ENCODE measurements around the gene FOXL2.

The FOXL2 gene

DNA sequence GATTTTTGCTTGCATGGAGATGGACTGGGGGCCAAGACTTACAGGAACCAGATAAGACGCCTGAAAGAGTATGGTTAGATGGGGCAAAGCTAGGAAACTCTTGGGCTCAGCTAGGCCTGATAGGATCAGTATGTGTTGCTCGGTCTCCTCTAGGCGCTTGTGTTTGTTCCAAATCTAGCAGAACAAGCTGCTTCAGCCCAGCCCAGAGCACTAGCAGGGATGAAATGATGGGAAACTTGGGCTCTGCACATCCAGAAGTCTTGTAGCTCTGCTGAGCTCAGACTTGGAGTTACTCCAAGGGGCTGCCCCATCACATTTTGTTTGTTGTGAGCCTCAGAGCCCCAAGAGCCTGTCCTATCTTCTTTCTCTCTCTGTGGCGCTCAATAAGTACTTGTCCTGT lies 34.7 kb downstream of the FOXL2 start:
- Histone ChIP-seq H3K4me3 (ENCODE audit: low read depth in 1 of 2, low read length in 1 of 2) (no peak overlapping the region), H3K27ac (no peak overlapping the region), H3K9me3 (no peaks in the 10 kb centered on the region), H3K27me3 (no peaks in the 10 kb centered on the region), H3K4me1 (ENCODE audit: control insufficient read depth in 1 of 2, insufficient read depth in 1 of 2, low read depth in 1 of 2, low read length in 1 of 2) (peaks cover 49 to 51% of the 10 kb centered on the region in 2 experiments), H3K36me3 (no peaks in the 10 kb centered on the region)
- TF ChIP-seq, protein P1, sequence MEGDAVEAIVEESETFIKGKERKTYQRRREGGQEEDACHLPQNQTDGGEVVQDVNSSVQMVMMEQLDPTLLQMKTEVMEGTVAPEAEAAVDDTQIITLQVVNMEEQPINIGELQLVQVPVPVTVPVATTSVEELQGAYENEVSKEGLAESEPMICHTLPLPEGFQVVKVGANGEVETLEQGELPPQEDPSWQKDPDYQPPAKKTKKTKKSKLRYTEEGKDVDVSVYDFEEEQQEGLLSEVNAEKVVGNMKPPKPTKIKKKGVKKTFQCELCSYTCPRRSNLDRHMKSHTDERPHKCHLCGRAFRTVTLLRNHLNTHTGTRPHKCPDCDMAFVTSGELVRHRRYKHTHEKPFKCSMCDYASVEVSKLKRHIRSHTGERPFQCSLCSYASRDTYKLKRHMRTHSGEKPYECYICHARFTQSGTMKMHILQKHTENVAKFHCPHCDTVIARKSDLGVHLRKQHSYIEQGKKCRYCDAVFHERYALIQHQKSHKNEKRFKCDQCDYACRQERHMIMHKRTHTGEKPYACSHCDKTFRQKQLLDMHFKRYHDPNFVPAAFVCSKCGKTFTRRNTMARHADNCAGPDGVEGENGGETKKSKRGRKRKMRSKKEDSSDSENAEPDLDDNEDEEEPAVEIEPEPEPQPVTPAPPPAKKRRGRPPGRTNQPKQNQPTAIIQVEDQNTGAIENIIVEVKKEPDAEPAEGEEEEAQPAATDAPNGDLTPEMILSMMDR (IDR thresholded peaks at IDR 0.05): no peak

DNA sequence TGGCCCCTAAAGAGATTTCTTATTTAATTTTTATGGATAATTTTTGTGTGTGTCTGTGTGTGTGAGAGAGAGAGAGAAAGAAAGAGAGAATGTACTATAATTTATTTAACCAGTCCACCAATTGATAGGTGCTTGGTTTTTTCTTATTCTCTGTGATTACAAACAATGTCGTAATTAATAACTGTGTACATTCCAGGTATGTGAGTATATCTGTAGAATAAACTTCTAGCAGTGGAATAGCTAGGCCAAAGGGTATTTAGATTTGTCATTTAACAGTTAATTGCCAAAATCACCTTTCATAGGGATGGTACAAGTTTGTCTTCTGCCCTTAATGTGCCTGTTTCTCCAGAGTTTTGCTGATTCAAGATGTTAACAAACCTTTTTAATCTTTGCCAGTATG lies 35.3 kb downstream of the FOXL2 start:
- TF ChIP-seq, protein P1 (IDR thresholded peaks at IDR 0.05): no peak
- Histone ChIP-seq H3K27me3 (no peaks in the 10 kb centered on the region), H3K36me3 (no peaks in the 10 kb centered on the region), H3K4me1 (ENCODE audit: control insufficient read depth in 1 of 2, insufficient read depth in 1 of 2, low read depth in 1 of 2, low read length in 1 of 2) (peaks cover 53 to 54% of the 10 kb centered on the region in 2 experiments), H3K4me3 (ENCODE audit: low read depth in 1 of 2, low read length in 1 of 2) (no peak overlapping the region), H3K9me3 (no peaks in the 10 kb centered on the region), H3K27ac (no peak overlapping the region)

GRCh38 chr3:138909904-138910303 lies 37.0 kb downstream of the FOXL2 start:
- Histone ChIP-seq H3K9me3 (no peaks in the 10 kb centered on the region), H3K36me3 (no peaks in the 10 kb centered on the region), H3K4me1 (ENCODE audit: control insufficient read depth in 1 of 2, insufficient read depth in 1 of 2, low read depth in 1 of 2, low read length in 1 of 2) (peaks cover 44 to 47% of the 10 kb centered on the region in 2 experiments), H3K4me3 (ENCODE audit: low read depth in 1 of 2, low read length in 1 of 2) (no peak overlapping the region), H3K27ac (peak overlapping the region; percentile 80), H3K27me3 (no peaks in the 10 kb centered on the region)
- TF ChIP-seq, protein P1 (IDR thresholded peaks at IDR 0.05): no peak

GRCh38 chr3:138908846-138909245 lies 38.1 kb downstream of the FOXL2 start:
- peak overlapping the region; percentile 80 for H3K27ac ChIP-seq
- no peaks in the 10 kb centered on the region for H3K27me3 ChIP-seq
- peaks cover 39 to 41% of the 10 kb centered on the region in 2 experiments for H3K4me1 ChIP-seq (ENCODE audit: control insufficient read depth in 1 of 2, insufficient read depth in 1 of 2, low read depth in 1 of 2, low read length in 1 of 2)
- no peak overlapping the region for H3K4me3 ChIP-seq (ENCODE audit: low read depth in 1 of 2, low read length in 1 of 2)
- H3K9me3 ChIP-seq: no peaks in the 10 kb centered on the region
- no peaks in the 10 kb centered on the region for H3K36me3 ChIP-seq
- TF ChIP-seq, protein P1 (IDR thresholded peaks at IDR 0.05): no peak

GRCh38 chr3:138907539-138907938 lies 39.4 kb downstream of the FOXL2 start:
- Histone ChIP-seq H3K36me3 (no peaks in the 10 kb centered on the region), H3K4me1 (ENCODE audit: control insufficient read depth in 1 of 2, insufficient read depth in 1 of 2, low read depth in 1 of 2, low read length in 1 of 2) (peaks cover 41 to 48% of the 10 kb centered on the region in 2 experiments), H3K27ac (peak overlapping the region; percentile 80), H3K27me3 (no peaks in the 10 kb centered on the region), H3K4me3 (ENCODE audit: low read depth in 1 of 2, low read length in 1 of 2) (no peak overlapping the region), H3K9me3 (no peaks in the 10 kb centered on the region)
- TF ChIP-seq, protein P1 (IDR thresholded peaks at IDR 0.05): no peak

DNA sequence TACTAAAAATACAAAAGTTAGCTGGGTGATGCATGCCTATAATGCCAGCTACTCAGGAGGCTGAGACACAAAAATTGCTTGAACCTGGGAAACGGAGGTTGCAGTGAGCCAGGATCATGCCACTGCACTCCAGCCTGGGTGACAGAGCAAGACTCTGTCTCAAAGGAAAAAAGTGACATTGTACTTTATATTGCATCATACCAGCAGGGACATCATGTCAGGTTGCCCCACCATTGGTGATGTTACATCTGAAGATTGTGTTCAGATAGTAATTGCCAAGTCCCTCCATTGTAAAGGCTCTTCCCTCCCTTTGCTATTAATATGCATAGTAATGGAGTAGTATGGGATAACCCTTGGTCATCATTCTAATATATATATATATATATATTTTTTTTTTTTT lies 44.8 kb downstream of the FOXL2 start:
- H3K27me3 ChIP-seq: no peaks in the 10 kb centered on the region
- H3K27ac ChIP-seq: peak overlapping the region; percentile 71
- TF ChIP-seq, protein P1 (IDR thresholded peaks at IDR 0.05): no peak

More for the DNA sequence above, 44.8 kb downstream of the FOXL2 start:
- H3K4me1 ChIP-seq (ENCODE audit: control insufficient read depth in 1 of 2, insufficient read depth in 1 of 2, low read depth in 1 of 2, low read length in 1 of 2): peaks cover 56 to 65% of the 10 kb centered on the region in 2 experiments
- no peaks in the 10 kb centered on the region for H3K36me3 ChIP-seq
- no peaks in the 10 kb centered on the region for H3K9me3 ChIP-seq
- no peak overlapping the region for H3K4me3 ChIP-seq (ENCODE audit: low read depth in 1 of 2, low read length in 1 of 2)

All from neutrophil (primary cell).